ENCODE results near the gene CD300LG. TPM values are rescaled to one million over a fixed set of nuclear protein-coding genes. Genes with fewer than 3 reads are reported as not detected.
"Not testable (repeated sequence)": the region's sequence is repeated elsewhere in the genome, so short reads cannot be mapped to it uniquely, and the experiment has no call there.

The CD300LG gene
- total RNA-seq (not detected), polyA plus RNA-seq (not detected)

- Histone ChIP-seq H3K4me3 (ENCODE audit: low read length in 2 of 2) (no peak within 1 kb of the TSS), H3K27me3 (ENCODE audit: insufficient read depth, low read length) (peaks cover 5% of the 10 kb centered on the region), H3K9me3 (ENCODE audit: control insufficient read depth in 1 of 2, low read length in 2 of 2) (no peaks in the 10 kb centered on the region), H3K4me1 (ENCODE audit: insufficient read depth, low read length) (no peaks in the 10 kb centered on the region), H3K27ac (ENCODE audit: low read depth, low read length) (no peak within 1 kb of the TSS), H3K36me3 (ENCODE audit: insufficient read depth, low read length) (no peaks in the 10 kb centered on the region)
- Mint-ChIP-seq H3K4me3 (no peak within 1 kb of the TSS), H3K4me1 (peaks cover 0 to 3% (median 0%) of the 10 kb centered on the region in 4 donors), H3K27me3 (peaks cover 19 to 27% of the 10 kb centered on the region in 2 donors), H3K9me3 (no peaks in the 10 kb centered on the region), H3K27ac (no peak within 1 kb of the TSS), H3K36me3 (no peaks in the 10 kb centered on the region)
- DNase-seq = no peak
- CTCF ChIA-PET (ENCODE audit: partially characterized antibody) = interaction anchor here (1.1 to 2.7 kb wide), 13 partner anchors 9 to 196 kb away, joined by 3 to 17 read pairs (median 5); partner anchors contain the start of gene CFAP97D1
- intact Hi-C loops (cut with micrococcal nuclease) = loop anchor here (1.0 kb wide), 1 partner anchor 153 kb away; no protein-coding TSS in a partner anchor
- POLR2A ChIA-PET (ENCODE audit: partially characterized antibody) = no interaction called here
Measured at GRCh38 chr17:43846963-43847371, at the start of gene CD300LG. CD300LG (plus strand) TSS chr17:43847176; CDS start chr17:43847217, 41 bp downstream.

- H3K36me3 Mint-ChIP-seq; POLR2A ChIA-PET (ENCODE audit: partially characterized antibody); H3K9me3 Mint-ChIP-seq; H3K27me3 ChIP-seq (ENCODE audit: insufficient read depth, low read length); H3K27ac ChIP-seq (ENCODE audit: low read depth, low read length); intact Hi-C loops (cut with micrococcal nuclease); H3K27ac Mint-ChIP-seq; DNase-seq; H3K36me3 ChIP-seq (ENCODE audit: insufficient read depth, low read length); CTCF ChIA-PET (ENCODE audit: partially characterized antibody); H3K4me3 Mint-ChIP-seq; H3K4me1 ChIP-seq (ENCODE audit: insufficient read depth, low read length); H3K4me3 ChIP-seq (ENCODE audit: low read length in 2 of 2); H3K9me3 ChIP-seq (ENCODE audit: control insufficient read depth in 1 of 2, low read length in 2 of 2); H3K4me1 Mint-ChIP-seq: not testable (repeated sequence)
- H3K27me3 Mint-ChIP-seq = peaks cover 15 to 20% of the 10 kb centered on the region in 2 donors
Measured at GRCh38 chr17:43798024-43798423, 49.0 kb upstream of the CD300LG start.

GRCh38 chr17:43799047-43799446, 47.9 kb upstream of the CD300LG start:
- intact Hi-C loops (cut with micrococcal nuclease) = no loop called here
- no peaks in the 10 kb centered on the region for H3K4me1 ChIP-seq (ENCODE audit: insufficient read depth, low read length)
- Mint-ChIP-seq H3K27ac (no peak overlapping the region), H3K9me3 (no peaks in the 10 kb centered on the region), H3K27me3 (peaks cover 19 to 23% of the 10 kb centered on the region in 2 donors), H3K36me3 (no peaks in the 10 kb centered on the region), H3K4me3 (no peak overlapping the region), H3K4me1 (no peaks in the 10 kb centered on the region)
- H3K9me3 ChIP-seq (ENCODE audit: control insufficient read depth in 1 of 2, low read length in 2 of 2) = no peaks in the 10 kb centered on the region
- no peaks in the 10 kb centered on the region for H3K27me3 ChIP-seq (ENCODE audit: insufficient read depth, low read length)
- no peak overlapping the region for H3K4me3 ChIP-seq (ENCODE audit: low read length in 2 of 2)
- POLR2A ChIA-PET (ENCODE audit: partially characterized antibody) = interaction anchor here (0.6 kb wide), 1 partner anchor 620 kb away, joined by 3 read pairs; no protein-coding TSS in a partner anchor
- no peak for DNase-seq
- CTCF ChIA-PET (ENCODE audit: partially characterized antibody) = no interaction called here
- no peaks in the 10 kb centered on the region for H3K36me3 ChIP-seq (ENCODE audit: insufficient read depth, low read length)
- H3K27ac ChIP-seq (ENCODE audit: low read depth, low read length) = no peak overlapping the region

GRCh38 chr17:43800736-43801135, 46.2 kb upstream of the CD300LG start:
- Mint-ChIP-seq H3K27ac (no peak overlapping the region), H3K4me1 (no peaks in the 10 kb centered on the region), H3K9me3 (no peaks in the 10 kb centered on the region), H3K27me3 (peaks cover 21 to 25% of the 10 kb centered on the region in 2 donors), H3K4me3 (no peak overlapping the region), H3K36me3 (no peaks in the 10 kb centered on the region)
- H3K4me3 ChIP-seq (ENCODE audit: low read length in 2 of 2) = no peak overlapping the region
- no peaks in the 10 kb centered on the region for H3K4me1 ChIP-seq (ENCODE audit: insufficient read depth, low read length)
- no peaks in the 10 kb centered on the region for H3K36me3 ChIP-seq (ENCODE audit: insufficient read depth, low read length)
- intact Hi-C loops (cut with micrococcal nuclease) = no loop called here
- H3K27me3 ChIP-seq (ENCODE audit: insufficient read depth, low read length) = no peaks in the 10 kb centered on the region
- no peaks in the 10 kb centered on the region for H3K9me3 ChIP-seq (ENCODE audit: control insufficient read depth in 1 of 2, low read length in 2 of 2)
- no peak for DNase-seq
- ChIA-PET POLR2A (ENCODE audit: partially characterized antibody) (no interaction called here), CTCF (ENCODE audit: partially characterized antibody) (no interaction called here)
- no peak overlapping the region for H3K27ac ChIP-seq (ENCODE audit: low read depth, low read length)

GRCh38 chr17:43801844-43802243, 45.1 kb upstream of the CD300LG start:
- no peaks in the 10 kb centered on the region for H3K36me3 Mint-ChIP-seq
- intact Hi-C loops (cut with micrococcal nuclease) = no loop called here
- POLR2A ChIA-PET (ENCODE audit: partially characterized antibody) = no interaction called here
- Histone ChIP-seq H3K27ac (ENCODE audit: low read depth, low read length) (no peak overlapping the region), H3K36me3 (ENCODE audit: insufficient read depth, low read length) (no peaks in the 10 kb centered on the region), H3K9me3 (ENCODE audit: control insufficient read depth in 1 of 2, low read length in 2 of 2) (no peaks in the 10 kb centered on the region), H3K27me3 (ENCODE audit: insufficient read depth, low read length) (no peaks in the 10 kb centered on the region), H3K4me1 (ENCODE audit: insufficient read depth, low read length) (no peaks in the 10 kb centered on the region), H3K4me3 (ENCODE audit: low read length in 2 of 2) (no peak overlapping the region)
- CTCF ChIA-PET (ENCODE audit: partially characterized antibody) = no interaction called here
- peak overlapping the region in 1 of 7 donors; percentile 31 for H3K27ac Mint-ChIP-seq
- DNase-seq = no peak
- H3K9me3 Mint-ChIP-seq = no peaks in the 10 kb centered on the region
- H3K27me3 Mint-ChIP-seq = peaks cover 20 to 26% of the 10 kb centered on the region in 2 donors
- H3K4me1 Mint-ChIP-seq = no peaks in the 10 kb centered on the region
- H3K4me3 Mint-ChIP-seq = no peak overlapping the region

GRCh38 chr17:43803758-43804157, 43.2 kb upstream of the CD300LG start:
- Histone ChIP-seq H3K27me3 (ENCODE audit: insufficient read depth, low read length) (no peaks in the 10 kb centered on the region), H3K4me1 (ENCODE audit: insufficient read depth, low read length) (no peaks in the 10 kb centered on the region), H3K9me3 (ENCODE audit: control insufficient read depth in 1 of 2, low read length in 2 of 2) (no peaks in the 10 kb centered on the region), H3K36me3 (ENCODE audit: insufficient read depth, low read length) (no peaks in the 10 kb centered on the region), H3K27ac (ENCODE audit: low read depth, low read length) (no peak overlapping the region), H3K4me3 (ENCODE audit: low read length in 2 of 2) (no peak overlapping the region)
- POLR2A ChIA-PET (ENCODE audit: partially characterized antibody) = no interaction called here
- Mint-ChIP-seq H3K27me3 (peaks cover 15 to 22% of the 10 kb centered on the region in 2 donors), H3K36me3 (no peaks in the 10 kb centered on the region), H3K9me3 (no peaks in the 10 kb centered on the region), H3K4me1 (no peaks in the 10 kb centered on the region), H3K4me3 (no peak overlapping the region), H3K27ac (peak overlapping the region in 1 of 7 donors; percentile 12)
- intact Hi-C loops (cut with micrococcal nuclease) = no loop called here
- DNase-seq = no peak
- CTCF ChIA-PET (ENCODE audit: partially characterized antibody) = no interaction called here

GRCh38 chr17:43805117-43805516, 41.9 kb upstream of the CD300LG start:
- Mint-ChIP-seq H3K27ac (no peak overlapping the region), H3K9me3 (no peaks in the 10 kb centered on the region), H3K4me3 (no peak overlapping the region), H3K27me3 (peaks cover 12 to 22% of the 10 kb centered on the region in 2 donors), H3K4me1 (no peaks in the 10 kb centered on the region), H3K36me3 (no peaks in the 10 kb centered on the region)
- no peaks in the 10 kb centered on the region for H3K9me3 ChIP-seq (ENCODE audit: control insufficient read depth in 1 of 2, low read length in 2 of 2)
- H3K36me3 ChIP-seq (ENCODE audit: insufficient read depth, low read length) = no peaks in the 10 kb centered on the region
- H3K4me1 ChIP-seq (ENCODE audit: insufficient read depth, low read length) = no peaks in the 10 kb centered on the region
- H3K27me3 ChIP-seq (ENCODE audit: insufficient read depth, low read length) = no peaks in the 10 kb centered on the region
- DNase-seq = no peak
- no peak overlapping the region for H3K4me3 ChIP-seq (ENCODE audit: low read length in 2 of 2)
- H3K27ac ChIP-seq (ENCODE audit: low read depth, low read length) = no peak overlapping the region
- ChIA-PET CTCF (ENCODE audit: partially characterized antibody) (interaction anchor here (0.6 kb wide), 1 partner anchor 105 kb away, joined by 3 read pairs; no protein-coding TSS in a partner anchor), POLR2A (ENCODE audit: partially characterized antibody) (no interaction called here)
- intact Hi-C loops (cut with micrococcal nuclease) = no loop called here

- H3K4me3 Mint-ChIP-seq = no peak overlapping the region
- no peak for DNase-seq
- no peaks in the 10 kb centered on the region for H3K36me3 ChIP-seq (ENCODE audit: insufficient read depth, low read length)
- POLR2A ChIA-PET (ENCODE audit: partially characterized antibody) = no interaction called here
- H3K4me1 Mint-ChIP-seq = no peaks in the 10 kb centered on the region
- no peaks in the 10 kb centered on the region for H3K27me3 ChIP-seq (ENCODE audit: insufficient read depth, low read length)
- CTCF ChIA-PET (ENCODE audit: partially characterized antibody) = interaction anchor here (1.2 kb wide), 1 partner anchor 10 kb away, joined by 3 read pairs; no protein-coding TSS in a partner anchor
- no peak overlapping the region for H3K27ac Mint-ChIP-seq
- H3K36me3 Mint-ChIP-seq = no peaks in the 10 kb centered on the region
- peaks cover 10 to 14% of the 10 kb centered on the region in 2 donors for H3K27me3 Mint-ChIP-seq
- H3K9me3 ChIP-seq (ENCODE audit: control insufficient read depth in 1 of 2, low read length in 2 of 2) = no peaks in the 10 kb centered on the region
- H3K9me3 Mint-ChIP-seq = no peaks in the 10 kb centered on the region
- H3K4me1 ChIP-seq (ENCODE audit: insufficient read depth, low read length) = no peaks in the 10 kb centered on the region
- H3K4me3 ChIP-seq (ENCODE audit: low read length in 2 of 2) = no peak overlapping the region
- no peak overlapping the region for H3K27ac ChIP-seq (ENCODE audit: low read depth, low read length)
- intact Hi-C loops (cut with micrococcal nuclease) = no loop called here
Measured at GRCh38 chr17:43808076-43808475, 38.9 kb upstream of the CD300LG start.
